Suprapubic skin (tissue), 4 donors: ENCODE measurements around the gene LRP6.

Experiments
- CTCF ChIP-seq, 2 donors: fragments of 200-600 bp in 1 of 2; fragments of 450-650 bp in 1 of 2; sonication (generic) in 1 of 2; IDR thresholded peaks; one replicate each; pipeline ENCODE4 v1.5.1; 2016 to 2019; ENCODE audit warnings: antibody characterized with exemption in 2 of 2, mild to moderate bottlenecking in 1 of 2, moderate library complexity in 1 of 2
- EP300 ChIP-seq: sonication (generic); formaldehyde crosslinking; IDR thresholded peaks from one replicate; pipeline ENCODE4 v1.6.1; 2017; ENCODE audit warnings: antibody characterized with exemption
- POLR2A ChIP-seq, 2 donors: fragments of 450-650 bp; IDR thresholded peaks; one replicate each; pipeline ENCODE4 v1.6.1; 2017; ENCODE audit warnings: antibody characterized with exemption in 2 of 2, mild to moderate bottlenecking in 2 of 2, moderate library complexity in 2 of 2
- POLR2AphosphoS5 ChIP-seq, 3 donors: sonication (generic); formaldehyde crosslinking; IDR thresholded peaks; one replicate each; pipeline ENCODE4 v1.6.1; 2017; ENCODE audit warnings: antibody characterized with exemption in 3 of 3

GRCh38 chr12:12294215-12295005, 27.6 kb upstream of the LRP6 start:
- TF ChIP-seq CTCF (IDR thresholded peaks at IDR 0.05): no peak
- TF ChIP-seq POLR2AphosphoS5 (IDR thresholded peaks at IDR 0.05): no peak
- no peak for TF ChIP-seq EP300
- no peak for TF ChIP-seq POLR2A (IDR thresholded peaks at IDR 0.05)
